GM18502 (cell line): ENCODE data around the gene SFI1.
"Not testable (repeated sequence)": the region's sequence is repeated elsewhere in the genome, so short reads cannot be mapped to it uniquely, and the experiment has no call there.

ENCODE experiments used
- ATAC-seq: cut with Tn5 transposase; IDR thresholded peaks from one replicate; pipeline ENCODE4 v1.9.1; 2021; ENCODE audit warnings: mild to moderate bottlenecking; ENCODE audit not compliant: unreplicated experiment, poor library complexity

The SFI1 gene

GRCh38 chr22:31659246-31659645 is 162.9 kb downstream of the SFI1 start:
- ATAC-seq: no peak

- not testable (repeated sequence) for ATAC-seq
These were observed 164.6 kb downstream of the SFI1 start for GRCh38 chr22:31660860-31661341.

GRCh38 chr22:31661851-31662667 is 165.7 kb downstream of the SFI1 start, which contains the start of gene PISD:
TSS of gene PISD (minus strand) at chr22:31662215. CDS start at chr22:31662208, 7 bp downstream.
- peak; percentile 83 for ATAC-seq

GRCh38 chr22:31662668-31663037 is 166.3 kb downstream of the SFI1 start:
- ATAC-seq: no peak
